M059J (cell line): ENCODE results near the gene TBX18. TPM values are rescaled to one million over a fixed set of nuclear protein-coding genes. Genes with fewer than 3 reads are reported as not detected.

Experiments
- DNase-seq: peaks from one replicate; pipeline ENCODE4 v3.0.0-alpha.2; 2012; ENCODE audit warnings: low read depth
- total RNA-seq: library from RNA; depleted of rRNA; stranded (reverse); fragments of >200 nt; shearing (Covaris generic); gene quantifications from 2 replicates; pipeline ENCODE4 v1.2.3, GENCODE V29; 2014

The TBX18 gene
- total RNA-seq, 1 experiment from 2014 or later: not detected

DNA sequence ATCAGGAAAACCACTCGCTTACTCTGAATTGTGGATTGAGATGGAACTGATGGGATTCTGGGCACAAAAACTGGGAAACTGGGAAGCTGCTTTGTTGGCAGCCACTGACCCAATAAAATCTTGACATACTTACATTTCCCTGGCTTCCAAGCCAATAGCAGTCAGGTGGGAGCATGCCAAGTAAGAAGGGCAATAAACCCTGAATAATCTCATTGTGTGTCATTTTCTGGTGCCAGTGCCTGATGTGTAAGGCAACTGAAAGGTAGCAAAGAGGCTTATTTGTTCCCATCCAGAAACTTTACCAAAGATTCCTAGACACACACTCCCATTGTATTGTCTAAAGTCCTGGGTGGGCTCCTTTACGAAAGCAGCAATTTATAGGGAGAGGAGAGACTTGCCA lies 93.2 kb downstream of the TBX18 start:
- peak; percentile 13 for DNase-seq

DNA sequence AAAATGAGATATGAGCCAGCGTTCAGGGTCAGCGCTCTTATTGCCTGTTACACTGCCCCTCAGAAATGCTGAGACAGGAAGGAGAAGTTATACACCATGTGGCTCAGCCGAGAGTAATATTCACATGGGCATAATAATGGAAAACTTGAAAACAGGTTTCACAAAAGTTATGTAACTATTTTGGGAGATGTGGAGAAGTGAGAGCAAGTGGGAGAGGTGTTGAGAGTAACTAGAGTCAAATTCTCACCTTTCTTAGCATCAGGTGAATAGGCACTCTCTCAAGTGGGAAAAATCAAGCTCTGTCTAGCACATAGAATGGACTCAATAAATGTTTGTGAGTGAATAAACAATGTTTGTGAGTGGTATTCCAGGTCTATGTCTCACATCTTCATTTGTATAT lies 94.5 kb downstream of the TBX18 start:
- DNase-seq: no peak

DNA sequence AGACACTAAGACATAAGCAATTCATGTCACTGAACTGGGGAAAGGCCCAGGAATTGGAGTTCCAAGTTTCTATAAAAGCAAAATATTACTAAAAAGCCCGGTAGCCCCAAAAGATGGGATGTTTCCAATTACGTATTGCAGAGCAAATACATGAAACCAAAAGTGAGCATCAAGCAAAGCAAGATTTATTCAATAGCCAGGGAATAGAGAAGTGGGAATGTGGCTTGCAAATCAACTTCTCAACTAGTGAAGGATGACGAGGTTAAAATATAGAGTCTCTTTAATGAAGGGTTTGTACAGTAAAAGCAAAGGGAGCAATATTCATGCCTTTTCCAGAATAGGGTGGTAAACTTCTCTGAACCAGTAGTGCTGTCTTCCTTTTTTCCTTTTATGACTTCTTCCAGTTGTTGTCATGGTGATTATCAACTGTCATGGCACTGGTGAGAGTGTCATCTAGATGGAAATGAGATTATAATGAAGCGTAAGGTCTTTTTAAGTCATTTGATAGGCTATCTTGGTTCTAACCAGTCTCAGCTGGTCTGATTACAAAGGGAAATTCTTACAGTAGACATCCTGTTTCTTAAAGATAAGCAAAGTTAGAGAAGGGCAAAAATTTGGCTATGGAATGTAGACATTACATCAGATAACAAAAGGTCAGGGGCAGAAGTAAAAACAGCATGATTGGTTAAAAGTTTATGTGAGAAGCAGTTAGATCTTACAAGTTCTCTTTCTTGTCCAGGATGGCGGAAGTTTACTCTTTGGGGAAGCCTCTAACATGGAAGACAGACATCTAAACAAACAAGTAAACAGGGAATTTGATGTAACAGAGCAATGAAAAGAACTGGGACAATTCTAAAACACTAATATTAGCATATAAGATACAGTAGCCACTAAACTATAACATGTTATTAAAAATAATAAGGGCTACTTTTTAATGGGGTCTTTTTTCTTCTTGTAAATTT lies 96.9 kb downstream of the TBX18 start:
- DNase-seq: no peak

DNA sequence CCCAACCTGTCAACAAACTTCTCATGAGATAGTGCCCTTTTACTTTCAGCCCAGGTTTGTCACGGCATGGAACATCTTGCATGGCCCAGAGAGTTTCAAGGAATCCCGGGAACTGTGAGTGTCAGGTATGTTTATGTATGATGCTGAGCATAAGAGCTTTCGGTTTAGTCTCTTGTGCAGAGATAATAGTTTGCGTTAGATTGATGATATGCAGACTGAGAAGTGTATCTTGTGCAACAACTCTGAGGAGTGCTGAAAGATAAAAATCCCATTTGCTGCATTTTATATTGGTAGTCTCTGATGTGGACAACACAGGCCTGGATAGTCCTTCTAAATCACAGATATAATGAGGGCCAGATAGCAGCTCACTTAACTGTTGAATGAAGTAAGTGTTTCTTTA lies 99.0 kb downstream of the TBX18 start:
- DNase-seq: no peak

DNA sequence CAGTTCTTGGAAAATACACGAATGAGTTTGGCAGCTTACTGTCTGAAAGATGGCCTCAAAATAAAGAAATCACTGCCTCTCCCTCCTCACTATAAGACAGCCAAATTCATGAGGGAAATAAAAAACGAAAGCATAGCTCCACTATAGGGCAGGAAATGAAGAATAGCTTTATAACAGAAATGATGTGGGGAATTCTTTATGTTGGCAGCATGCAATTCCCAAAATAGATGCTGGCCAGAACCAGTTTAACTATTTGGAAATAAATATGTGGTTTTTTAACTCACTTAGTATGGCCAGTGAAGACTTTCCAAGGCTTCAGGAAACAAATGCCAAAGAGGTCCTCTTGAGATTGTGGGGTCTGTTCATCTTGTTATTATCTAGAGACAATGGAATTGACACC lies 100.5 kb downstream of the TBX18 start:
- no peak for DNase-seq

DNA sequence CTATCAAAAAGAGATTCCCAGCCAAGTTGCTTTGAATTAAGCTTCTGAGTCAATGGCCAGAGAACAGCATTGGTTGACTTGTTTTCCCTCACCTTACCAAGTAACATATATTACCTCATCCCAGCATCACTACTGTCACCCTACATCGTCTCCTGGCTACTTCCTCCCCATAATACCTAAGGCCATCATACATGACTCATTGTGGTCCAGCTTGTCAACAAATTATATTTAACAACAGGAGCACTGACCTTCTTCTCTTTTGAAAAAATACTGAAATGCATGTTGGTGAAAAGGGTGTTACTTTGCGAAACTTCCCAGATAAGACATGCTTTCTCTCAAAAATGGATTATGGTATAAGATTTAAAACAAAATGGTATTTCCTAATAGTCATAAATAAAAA lies 106.9 kb downstream of the TBX18 start:
- DNase-seq: peak; percentile 83

DNA sequence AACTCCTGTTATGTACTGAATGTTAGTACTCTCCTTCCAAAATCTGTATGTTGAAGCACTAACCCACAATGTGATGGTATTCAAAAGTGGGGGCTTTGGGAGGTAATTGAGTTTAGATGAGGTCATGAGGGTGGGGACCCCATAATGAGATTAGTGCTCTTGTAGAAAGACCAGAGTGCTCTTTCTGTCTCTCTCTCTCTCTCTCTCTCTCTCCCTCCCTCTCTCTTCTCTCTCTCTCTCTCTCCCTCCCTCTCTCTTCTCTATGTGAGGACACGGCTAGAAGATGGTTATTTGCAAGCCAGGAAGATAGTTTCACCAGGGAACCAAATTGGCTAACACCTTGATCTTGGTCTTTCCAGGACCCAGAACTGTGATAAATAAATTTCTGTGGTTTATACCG lies 107.4 kb downstream of the TBX18 start:
- DNase-seq: no peak

DNA sequence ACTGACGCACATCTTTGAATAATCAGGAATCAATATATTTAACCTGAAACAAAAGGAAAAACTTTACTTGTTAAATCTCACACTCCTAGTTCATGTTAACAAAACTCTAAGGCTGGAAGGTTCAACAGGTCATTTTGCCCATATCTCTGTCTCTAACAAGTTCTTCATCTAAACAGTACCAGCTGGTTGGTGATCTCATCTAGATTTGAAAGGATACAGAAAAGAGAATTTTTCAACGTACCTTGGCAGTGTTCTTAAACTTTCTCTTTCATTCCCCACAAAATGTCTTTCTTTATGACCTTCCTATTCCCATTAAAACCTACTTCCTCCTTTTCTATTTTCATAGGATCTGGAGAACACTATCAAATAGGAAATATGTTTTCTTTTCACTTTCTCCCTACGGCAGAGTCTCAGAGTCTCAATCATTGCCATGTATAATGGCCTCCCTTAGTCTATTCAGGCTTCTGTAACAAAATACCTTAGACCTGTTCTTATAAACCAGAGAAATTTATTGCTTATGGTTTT lies 111.3 kb downstream of the TBX18 start:
- no peak for DNase-seq

DNA sequence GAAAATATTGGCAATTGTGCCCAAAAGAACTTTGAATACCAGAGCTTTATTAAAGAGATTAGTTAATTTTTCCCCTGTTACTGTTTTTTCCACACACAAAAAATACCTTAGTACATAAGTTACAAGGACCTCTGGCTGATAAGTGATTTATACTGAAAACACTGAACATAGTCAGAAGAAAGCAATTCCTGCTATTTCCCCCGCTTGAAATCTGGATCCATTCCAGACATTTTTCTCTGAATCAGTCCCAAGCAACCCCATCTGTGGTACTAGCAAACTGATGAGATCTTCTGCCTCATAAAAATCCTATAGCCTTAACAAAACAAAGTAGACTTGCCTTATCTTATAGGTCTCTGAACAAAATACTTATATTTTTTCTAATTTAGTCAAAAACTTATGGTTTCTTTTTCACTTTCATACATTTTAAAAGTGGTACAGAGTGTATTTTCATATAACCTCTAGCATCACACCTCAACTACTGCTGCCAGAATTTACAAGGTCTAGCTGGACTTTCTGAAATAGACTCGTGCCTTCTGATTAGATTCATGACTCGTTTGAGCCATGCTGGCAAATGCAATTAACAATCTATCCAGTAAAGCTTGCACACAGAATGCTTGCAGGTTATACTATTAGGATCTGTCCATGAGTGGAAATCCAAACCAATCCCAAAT lies 111.9 kb downstream of the TBX18 start:
- DNase-seq: peak; percentile 94

DNA sequence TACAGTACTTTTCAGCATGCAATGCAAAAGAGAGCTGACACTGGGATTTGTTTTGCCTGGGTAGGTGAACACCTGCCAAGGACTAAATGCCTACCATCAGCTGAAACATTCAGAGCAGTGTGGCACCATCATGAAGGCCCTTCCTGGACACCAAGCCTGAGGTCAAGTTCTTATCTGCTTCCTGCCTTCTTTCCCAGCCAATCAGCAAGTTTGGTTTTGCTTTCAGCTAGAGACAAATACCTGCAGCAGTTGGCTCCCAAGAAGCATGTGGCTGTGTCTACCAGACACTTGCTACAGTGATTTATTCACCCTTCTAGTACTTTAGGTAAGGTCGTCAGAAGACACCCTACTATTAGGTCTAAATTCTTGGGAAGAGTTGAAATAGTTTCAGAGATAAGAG lies 112.8 kb downstream of the TBX18 start:
- DNase-seq: peak; percentile 44

DNA sequence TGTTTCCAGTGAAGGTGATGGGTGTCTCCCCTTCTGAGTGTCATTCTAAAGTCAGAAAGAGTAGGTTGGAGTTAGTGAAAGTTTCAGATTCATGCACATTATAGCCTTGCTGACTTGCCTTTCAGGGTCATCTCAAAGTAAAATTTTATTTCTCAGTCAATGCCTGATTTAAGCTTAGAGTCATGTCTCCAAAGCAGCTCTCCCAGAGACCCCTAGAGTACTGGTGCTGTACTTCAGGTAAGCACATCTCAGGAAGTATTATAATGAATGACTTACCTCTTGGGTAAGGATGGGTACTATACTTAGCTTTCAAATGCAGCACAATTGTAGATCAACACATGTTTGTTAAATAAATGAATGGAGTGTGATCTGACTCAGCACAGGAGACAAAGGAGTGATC lies 116.0 kb downstream of the TBX18 start:
- DNase-seq: no peak

DNA sequence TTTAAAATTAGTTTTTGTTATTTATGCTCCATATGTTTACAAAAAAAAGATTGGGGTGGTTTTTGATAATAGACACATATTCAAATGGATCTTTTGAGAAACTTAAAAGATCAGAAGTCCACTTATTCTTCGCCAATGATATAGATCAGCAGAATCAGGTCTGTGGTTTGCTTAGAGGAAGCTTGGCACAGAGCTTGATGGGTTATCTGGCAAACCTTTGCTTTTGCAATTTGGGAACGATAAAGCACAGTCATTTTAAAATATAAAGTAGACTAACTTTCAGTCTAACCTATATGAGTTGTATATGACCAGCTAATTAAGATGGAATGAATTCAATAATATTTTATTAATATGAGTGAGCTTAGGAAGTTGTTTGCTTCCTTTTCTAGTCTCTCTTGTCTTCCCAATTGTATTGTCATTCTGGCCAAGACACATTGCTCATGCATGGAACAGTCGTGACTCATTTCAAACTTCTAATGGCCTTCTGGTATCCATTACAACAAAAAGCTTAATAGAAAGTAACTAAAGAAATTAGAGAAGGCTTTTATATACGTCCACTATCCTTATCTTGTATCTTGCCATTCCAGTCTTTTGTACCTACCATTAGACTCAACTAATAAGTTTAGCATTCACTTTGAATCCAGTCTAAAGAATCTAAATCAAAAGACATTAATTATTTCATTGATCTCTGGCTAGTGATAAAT lies 118.7 kb downstream of the TBX18 start:
- peak; percentile 82 for DNase-seq

DNA sequence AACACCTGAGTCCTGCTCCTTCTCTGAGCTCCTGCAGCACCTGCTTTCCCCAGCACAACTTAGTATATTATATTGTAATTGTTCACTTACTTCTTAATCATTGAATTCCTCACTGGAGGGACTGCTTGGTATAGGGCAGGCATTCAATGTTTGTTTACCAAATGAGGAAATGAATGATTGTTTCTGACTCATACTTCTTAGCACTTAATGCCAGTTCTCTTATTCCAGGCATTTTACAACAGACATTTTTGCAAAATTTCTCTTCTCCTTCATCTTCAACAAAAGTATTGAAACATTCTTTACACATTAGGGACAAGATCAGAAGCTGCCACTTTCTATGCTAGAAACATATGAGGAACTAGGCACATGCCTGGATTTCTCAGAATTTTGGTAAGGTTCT lies 119.4 kb downstream of the TBX18 start:
- DNase-seq: peak; percentile 79

DNA sequence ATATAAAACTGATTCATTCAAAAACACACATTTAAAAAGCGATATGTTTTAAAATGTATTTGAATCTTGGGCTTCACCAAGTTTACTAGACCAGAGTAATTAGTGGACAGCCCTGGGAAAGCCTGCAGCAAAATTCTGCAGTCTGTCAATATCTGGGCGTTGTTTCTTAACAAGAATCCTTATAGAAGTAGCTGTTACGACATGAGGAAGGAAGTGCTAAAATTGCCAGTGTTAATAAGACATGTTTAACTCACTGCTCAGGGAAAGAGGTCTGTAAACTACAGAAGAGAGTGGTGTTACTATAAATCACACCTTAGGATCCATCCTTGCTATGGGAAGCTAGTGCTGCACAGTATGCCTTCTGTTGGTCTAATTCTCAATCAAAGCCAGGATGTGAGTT lies 120.6 kb downstream of the TBX18 start:
- no peak for DNase-seq

DNA sequence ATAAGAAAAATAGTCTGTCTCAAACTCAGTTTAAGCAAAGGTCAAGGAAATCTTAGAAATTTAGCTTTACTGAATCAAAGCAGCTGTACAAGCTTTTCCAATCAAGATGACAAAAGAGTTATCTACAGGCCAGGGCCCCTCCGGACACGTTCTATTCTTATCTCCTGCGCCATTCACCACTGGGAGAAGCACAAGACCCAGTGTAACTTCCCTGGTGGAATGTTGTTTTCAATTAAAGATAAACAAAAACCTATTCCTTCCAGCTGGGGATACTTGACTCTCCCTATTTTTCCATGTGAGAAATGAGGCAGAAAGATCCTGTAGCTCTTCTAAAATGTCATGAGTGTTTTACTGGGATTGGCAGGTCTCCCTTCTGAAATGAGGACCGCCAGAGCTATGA lies 123.3 kb downstream of the TBX18 start:
- DNase-seq: no peak

DNA sequence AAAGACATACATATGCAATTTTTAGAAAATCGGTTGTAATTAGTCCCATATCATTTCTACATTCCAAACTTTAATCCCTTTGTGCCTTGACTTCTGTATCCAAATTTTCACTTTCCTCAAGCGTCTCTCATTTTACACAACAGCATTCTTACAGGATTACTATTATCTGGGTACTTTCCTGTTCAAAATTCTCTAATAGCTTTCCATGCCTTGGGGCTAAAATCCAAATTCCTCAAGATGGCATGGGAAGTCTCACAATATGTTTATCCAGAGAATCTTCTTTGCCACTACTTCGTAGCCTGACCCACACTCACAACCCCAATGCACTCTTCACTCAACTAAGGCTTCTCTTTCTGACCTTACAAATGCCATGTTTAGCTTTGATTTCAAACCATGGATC lies 125.0 kb downstream of the TBX18 start:
- DNase-seq: peak; percentile 88

DNA sequence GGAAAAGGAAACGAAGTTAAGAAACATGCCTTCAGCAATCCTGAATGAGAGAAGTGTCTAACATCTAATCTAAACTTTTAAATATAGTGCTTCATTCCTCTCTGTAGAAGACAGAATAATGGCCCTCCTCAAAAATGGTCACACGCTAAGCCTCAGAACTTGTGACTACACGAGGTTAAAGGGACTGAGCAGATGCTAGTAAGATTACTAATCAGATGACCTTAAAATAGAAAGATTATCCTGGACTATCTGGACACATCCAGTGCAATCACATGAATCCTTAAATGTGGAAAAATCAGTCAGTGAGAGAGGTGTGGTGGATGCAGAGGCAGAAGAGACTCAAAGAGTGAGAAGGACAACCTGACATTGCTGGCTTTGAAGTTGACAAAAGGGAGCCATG lies 126.1 kb downstream of the TBX18 start:
- no peak for DNase-seq
